GM03348 (cell line): ENCODE data around the gene CTNND2.

ENCODE experiments used
- DNase-seq: peaks from one replicate; pipeline ENCODE4 v3.0.0; 2012; ENCODE audit warnings: low spot score

CTNND2 gene

GRCh38 chr5:11311731-11312130 lies 592.5 kb downstream of the CTNND2 start:
- DNase-seq, result no peak

DNA sequence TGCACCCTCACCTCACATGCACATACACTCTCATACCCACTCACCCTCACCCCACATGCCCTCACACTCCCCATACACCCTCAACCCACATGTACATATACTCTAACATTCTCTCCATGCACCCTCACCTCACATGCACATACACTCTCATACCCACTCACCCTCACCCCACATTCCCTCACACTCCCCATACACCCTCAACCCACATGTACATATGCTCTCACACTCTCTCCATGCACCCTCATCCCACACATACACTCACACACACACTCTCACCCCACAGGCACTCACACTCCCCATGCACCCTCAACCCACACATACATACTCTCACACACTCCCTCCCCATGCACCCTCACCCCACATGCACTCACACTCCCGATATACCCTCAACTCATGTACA lies 593.0 kb downstream of the CTNND2 start:
- DNase-seq, result no peak

DNA sequence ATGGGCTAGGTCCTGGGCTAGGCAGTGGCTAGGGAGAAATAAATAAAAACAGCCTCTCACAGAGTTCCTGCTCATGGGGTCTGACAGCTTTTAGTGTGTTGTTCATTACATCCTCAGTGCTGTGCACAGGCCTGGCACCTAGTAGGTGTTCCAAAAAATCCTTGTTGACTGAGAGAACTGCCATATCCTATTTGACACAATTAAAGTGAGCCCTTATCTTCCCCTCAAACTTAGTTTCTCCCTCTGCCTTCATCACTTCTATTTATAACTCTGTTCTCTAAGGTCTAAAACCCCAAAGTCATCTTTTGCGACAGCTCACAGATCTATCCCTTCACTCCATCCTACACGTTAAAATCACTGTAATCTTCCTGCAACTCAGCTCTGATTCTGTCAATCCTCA lies 594.1 kb downstream of the CTNND2 start:
- DNase-seq, result no peak

DNA sequence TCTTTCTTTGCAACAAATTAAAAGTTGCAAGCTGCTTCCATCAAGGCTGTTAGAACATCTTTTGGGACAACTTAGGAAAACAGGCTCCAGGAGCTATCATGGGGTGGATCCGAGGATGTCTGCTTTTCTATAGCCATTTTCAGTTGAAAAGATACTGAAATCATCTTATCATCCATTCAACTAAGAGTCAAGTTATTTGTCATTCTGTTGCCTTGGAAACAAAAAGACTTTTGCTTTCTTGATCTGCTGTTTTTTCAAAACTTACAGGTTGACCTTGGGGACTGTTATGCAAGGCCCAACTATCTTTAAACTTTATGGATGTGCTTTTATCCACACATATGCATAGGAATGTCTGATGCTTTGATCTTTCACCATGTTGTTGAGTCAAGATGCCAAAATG lies 597.9 kb downstream of the CTNND2 start:
- no peak for DNase-seq

- no peak for DNase-seq
Observed at GRCh38 chr5:11305245-11305644, 599.0 kb downstream of the CTNND2 start.

DNA sequence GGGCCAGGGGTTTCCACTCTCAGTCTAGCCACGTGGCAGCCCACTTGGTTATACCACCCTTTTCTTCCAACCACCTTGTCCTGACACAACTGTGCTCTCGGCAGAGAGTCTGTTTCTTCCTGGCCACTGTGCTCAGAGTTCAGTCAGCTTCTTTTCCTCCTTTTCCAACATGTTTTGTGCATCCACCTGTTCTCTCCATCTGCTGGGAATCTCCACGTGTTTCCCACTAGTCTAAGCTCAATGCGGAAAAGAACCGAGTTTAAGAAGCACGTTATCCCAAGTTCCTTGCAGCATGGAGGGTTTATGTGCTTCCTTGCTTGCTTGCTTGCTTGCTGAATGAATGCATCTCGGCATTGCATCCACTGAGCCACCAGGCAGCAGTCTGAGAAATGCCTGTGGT lies 599.6 kb downstream of the CTNND2 start:
- DNase-seq, result no peak

GRCh38 chr5:11302663-11303062 lies 601.6 kb downstream of the CTNND2 start:
- DNase-seq, result no peak

- DNase-seq, result no peak
Observed at GRCh38 chr5:11301171-11301570, 603.1 kb downstream of the CTNND2 start.

- DNase-seq, result no peak
Observed at GRCh38 chr5:11300736-11301135, 603.5 kb downstream of the CTNND2 start.

DNA sequence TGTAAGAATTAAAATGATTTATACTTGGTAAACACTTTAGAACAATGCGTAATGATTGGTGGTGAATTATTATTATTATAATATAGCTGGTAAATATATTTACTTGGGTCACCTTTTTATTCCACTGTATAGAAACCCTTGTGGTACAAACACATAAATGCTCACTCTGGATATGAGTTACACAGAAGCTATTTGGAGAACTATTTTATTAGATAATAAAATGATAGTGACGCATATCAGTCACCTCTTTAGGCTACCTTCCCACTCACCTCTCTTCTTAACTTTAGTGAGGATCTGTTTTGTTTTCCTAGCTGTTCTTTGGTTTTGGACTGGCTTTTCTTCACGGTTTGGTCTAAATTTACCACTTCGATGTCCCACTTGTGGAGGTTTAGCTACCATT lies 605.4 kb downstream of the CTNND2 start:
- DNase-seq, result no peak

GRCh38 chr5:11293523-11293922 lies 610.7 kb downstream of the CTNND2 start:
- DNase-seq, result no peak

DNA sequence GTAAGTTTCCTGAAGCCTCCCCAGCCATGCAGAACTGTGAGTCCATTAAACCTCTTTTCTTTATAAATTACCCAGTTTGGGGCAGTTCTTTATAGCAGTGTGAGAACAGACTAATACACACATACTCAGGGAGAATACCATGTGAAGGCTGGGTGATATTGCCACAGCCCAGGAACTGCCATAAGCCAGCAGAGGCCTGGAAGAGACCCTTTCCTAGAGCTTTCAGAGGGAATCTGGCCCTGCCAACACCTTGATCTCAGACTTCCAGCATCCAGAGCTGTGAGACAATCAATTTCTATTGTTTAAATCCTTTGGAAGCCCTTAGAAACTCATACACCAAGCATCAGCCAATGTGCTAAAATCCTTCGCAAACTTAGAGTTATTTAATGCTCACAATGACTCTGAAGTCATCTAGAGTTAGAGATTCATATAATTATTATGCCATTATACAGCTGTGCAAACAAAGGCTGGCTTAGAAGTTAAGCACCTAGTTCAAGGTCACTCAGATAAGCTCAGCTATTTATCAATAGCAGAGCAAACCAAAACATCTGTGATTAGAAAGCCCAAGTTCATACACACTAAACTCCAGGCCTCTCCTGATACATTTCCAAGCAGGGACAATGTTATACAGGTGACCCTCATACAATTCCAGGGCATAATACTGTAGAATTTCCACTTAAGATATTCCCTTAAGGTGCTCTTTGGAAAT lies 611.4 kb downstream of the CTNND2 start:
- no peak for DNase-seq

DNA sequence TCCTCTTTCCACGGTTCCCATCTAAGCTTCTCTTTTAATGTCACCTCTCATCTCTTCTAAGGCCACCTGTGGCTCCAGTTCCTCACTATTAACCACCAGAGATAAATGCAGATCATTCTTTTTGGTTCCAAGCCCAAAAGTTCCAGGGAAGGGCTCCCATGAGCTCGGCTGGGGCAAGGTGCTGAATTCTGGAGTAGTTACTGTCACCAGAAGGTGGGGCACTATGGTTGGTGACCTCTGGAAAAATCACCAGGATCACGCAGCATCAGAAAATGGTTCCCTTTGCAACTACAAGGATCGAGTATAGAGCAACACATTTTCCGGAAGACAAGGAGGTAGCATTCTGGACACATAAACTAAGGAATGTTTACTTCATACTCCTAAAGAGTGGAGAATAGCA lies 614.5 kb downstream of the CTNND2 start:
- no peak for DNase-seq

DNA sequence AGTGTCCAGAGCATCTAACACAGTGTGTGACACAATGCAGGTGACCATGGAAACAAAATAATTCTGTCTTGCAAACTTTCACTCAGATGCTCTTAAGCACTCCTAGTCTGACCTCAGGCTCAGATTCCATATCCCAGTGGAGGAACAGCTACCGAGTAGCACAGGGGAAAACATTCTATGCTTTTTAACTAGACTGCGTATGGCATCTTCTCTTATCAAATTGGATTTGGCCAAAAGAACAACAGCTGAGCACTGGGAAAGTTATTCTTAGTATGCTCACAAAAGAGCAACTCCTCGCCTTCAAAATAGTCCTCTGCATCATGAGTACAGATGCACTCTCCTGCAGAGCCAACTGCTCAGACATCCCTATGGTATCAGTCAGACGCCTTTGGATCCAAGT lies 615.0 kb downstream of the CTNND2 start:
- no peak for DNase-seq

GRCh38 chr5:11281842-11282241 lies 622.4 kb downstream of the CTNND2 start:
- no peak for DNase-seq

DNA sequence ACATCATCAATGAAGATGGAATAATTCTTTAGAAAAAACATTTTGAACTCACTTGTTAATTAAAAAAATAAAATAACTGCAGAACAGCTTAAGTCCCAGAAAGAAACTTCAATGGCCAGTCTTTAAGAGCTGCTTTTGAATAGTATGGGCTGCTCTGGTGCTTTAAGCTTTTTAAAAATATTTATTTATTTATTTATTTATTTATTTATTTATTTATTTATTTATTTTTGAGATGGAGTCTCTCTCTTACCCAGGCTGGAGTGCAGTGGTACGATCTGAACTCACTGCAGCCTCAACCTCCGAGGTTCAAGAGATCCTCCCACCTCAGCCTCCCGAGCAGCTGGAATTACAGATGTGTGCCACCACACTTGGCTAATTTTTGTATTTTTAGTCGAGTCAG lies 626.9 kb downstream of the CTNND2 start:
- no peak for DNase-seq

DNA sequence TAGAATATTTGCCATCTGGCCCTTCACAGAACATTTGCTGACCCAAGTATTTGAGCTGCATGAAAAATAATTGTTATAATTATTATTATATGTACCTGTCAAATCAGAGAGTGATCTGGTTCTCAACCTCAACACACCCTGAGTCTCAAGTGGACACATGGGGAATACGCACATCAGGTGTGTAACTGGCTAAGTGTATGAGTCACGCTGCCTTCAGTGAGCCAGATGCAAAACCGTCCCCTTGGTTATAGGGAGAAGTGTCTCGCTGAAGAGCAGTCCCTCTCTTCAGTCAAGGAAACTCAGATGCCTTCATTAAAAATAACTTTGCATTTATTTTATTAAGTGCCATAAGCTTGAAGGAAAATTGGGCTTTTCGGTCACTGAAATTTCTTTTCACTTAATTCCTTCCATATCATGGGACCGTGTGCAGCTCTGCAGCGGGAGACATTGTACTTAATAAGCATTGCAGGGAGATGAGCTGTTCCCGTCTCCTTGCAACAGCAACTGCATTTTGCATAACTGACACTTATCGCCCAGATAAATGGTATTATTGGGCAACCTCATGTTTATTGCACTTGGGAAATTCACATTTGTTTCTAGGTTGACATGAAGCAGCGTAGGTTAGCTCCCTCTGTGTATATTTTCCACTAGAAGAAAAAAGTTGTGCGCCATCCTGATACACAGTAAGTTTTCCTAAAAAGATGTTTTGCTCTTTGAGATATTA lies 630.9 kb downstream of the CTNND2 start:
- no peak for DNase-seq

GRCh38 chr5:11269515-11269914 lies 634.7 kb downstream of the CTNND2 start:
- DNase-seq, result no peak

DNA sequence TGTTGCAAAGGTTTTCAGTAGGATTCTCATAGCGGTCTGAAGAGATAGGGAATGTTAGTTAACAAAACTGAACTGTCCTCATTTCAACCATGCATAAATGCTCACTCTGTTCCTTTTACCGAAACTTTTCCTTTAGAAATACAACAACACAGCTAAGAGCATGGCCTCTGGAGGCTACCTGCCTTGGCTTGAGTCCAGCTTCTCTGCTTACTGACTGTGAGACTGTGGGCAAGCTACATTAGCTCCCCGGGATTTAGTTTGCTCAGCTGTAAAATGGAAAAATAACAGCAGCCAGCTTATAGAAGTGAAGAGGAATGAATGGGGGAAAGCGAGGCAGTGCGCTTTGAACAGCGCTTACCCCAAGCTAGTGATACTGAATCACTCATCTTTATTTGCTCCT lies 635.4 kb downstream of the CTNND2 start:
- no peak for DNase-seq

- no peak for DNase-seq
Observed at GRCh38 chr5:11266331-11266730, 637.9 kb downstream of the CTNND2 start.

- no peak for DNase-seq
Observed at GRCh38 chr5:11261241-11261640, 643.0 kb downstream of the CTNND2 start.

DNA sequence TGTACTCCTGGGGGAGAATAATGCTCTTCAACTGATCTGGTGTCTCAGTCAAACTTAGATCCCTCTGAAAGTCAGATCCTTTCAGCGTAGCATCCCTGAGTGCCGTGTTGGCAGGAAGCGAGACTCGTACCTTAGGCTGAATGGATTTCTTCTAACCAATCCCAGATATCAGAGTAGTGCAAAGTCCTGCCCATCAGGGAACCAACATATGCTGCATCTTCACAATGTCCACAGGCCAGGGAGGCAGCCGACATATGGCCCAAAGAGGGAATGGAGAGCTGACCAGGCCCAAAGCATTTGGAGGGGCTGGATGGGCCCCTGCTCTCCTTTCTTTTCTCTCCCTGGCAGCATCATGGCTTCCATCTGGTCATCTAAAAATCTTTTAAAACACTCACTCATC lies 646.2 kb downstream of the CTNND2 start:
- no peak for DNase-seq

GRCh38 chr5:11252523-11252922 lies 651.7 kb downstream of the CTNND2 start:
- no peak for DNase-seq

DNA sequence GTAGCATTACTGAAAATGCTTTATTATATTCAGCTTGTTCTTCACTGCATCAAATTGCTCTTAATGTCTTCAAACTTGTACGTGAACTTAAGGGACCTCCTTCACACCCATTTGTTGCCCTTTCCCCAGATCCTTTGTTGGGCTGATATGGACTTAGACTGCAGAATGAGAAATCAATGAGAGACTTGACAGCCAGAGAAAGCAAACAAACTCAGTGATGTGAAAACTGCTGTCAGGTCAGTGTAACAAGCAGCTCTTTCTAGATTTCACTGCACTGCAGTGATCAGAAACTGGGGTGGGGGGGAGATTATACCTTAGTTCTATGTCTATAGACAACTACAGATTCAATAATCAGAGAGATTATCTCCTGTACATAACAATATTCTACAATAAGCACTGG lies 652.2 kb downstream of the CTNND2 start:
- no peak for DNase-seq
